H9 (cell line): ENCODE results near the gene WAC. TPM values are rescaled to one million over a fixed set of nuclear protein-coding genes. Genes with fewer than 3 reads are reported as not detected.

Experiments used
- DNase-seq: peaks from one replicate; pipeline ENCODE4 v3.0.0-alpha.2; 2017
- H2AFZ ChIP-seq: one replicate; pipeline ENCODE4 v1.6.1; 2013; ENCODE audit warnings: mild to moderate bottlenecking, low read length, control low read depth, moderate library complexity
- H2AK5ac ChIP-seq: 2 replicates; pipeline ENCODE4 v1.6.1; 2013; ENCODE audit warnings: low read length, control low read depth, mixed read lengths; ENCODE audit not compliant: insufficient read length
- H2BK120ac ChIP-seq: one replicate; pipeline ENCODE4 v1.6.1; 2013; ENCODE audit warnings: low read depth, mild to moderate bottlenecking, low read length, control low read depth, inconsistent platforms; ENCODE audit not compliant: poor library complexity, severe bottlenecking
- H2BK12ac ChIP-seq: 2 replicates; pipeline ENCODE4 v1.6.1; 2013; ENCODE audit warnings: low read length, control low read depth, mixed read lengths, low read depth; ENCODE audit not compliant: insufficient read length
- H2BK15ac ChIP-seq: 2 replicates; pipeline ENCODE4 v1.6.1; 2013; ENCODE audit warnings: low read depth, low read length, control low read depth
- H2BK20ac ChIP-seq: one replicate; pipeline ENCODE4 v1.6.1; 2013; ENCODE audit warnings: low read depth, mild to moderate bottlenecking, low read length, control low read depth, inconsistent platforms; ENCODE audit not compliant: poor library complexity, severe bottlenecking
- H2BK5ac ChIP-seq: 2 replicates; pipeline ENCODE4 v1.6.1; 2013; ENCODE audit warnings: low read length, control low read depth, mixed read lengths; ENCODE audit not compliant: insufficient read length
- H3K14ac ChIP-seq: 2 replicates; pipeline ENCODE4 v1.6.1; 2013; ENCODE audit warnings: low read length, control low read depth; ENCODE audit not compliant: insufficient read depth
- H3K18ac ChIP-seq: 2 replicates; pipeline ENCODE4 v1.6.1; 2013; ENCODE audit warnings: low read depth, mild to moderate bottlenecking, mixed read lengths, low read length, control low read depth; ENCODE audit not compliant: insufficient read length
- H3K23ac ChIP-seq: 2 replicates; pipeline ENCODE4 v1.6.1; 2013; ENCODE audit warnings: low read length, control low read depth, mixed read lengths, low read depth; ENCODE audit not compliant: insufficient read length
- H3K23me2 ChIP-seq: 2 replicates; pipeline ENCODE4 v1.6.1; 2013; ENCODE audit warnings: low read depth, mild to moderate bottlenecking, mixed read lengths, low read length, control low read depth; ENCODE audit not compliant: insufficient read length, poor library complexity, severe bottlenecking
- H3K27ac ChIP-seq: 2 replicates; pipeline ENCODE4 v1.5.1; 2013; ENCODE audit warnings: low read length, control low read depth, mixed read lengths, low read depth; ENCODE audit not compliant: insufficient read length
- H3K27me3 ChIP-seq: 2 replicates; pipeline ENCODE4 v1.6.1; 2013; ENCODE audit warnings: low read length, control low read depth, inconsistent platforms; ENCODE audit not compliant: insufficient read depth
- H3K4ac ChIP-seq: 2 replicates; pipeline ENCODE4 v1.6.1; 2013; ENCODE audit warnings: low read depth, mild to moderate bottlenecking, control low read depth, inconsistent platforms, low read length, moderate library complexity
- H3K4me1 ChIP-seq: 2 replicates; pipeline ENCODE4 v1.6.1; 2013; ENCODE audit warnings: low read length, control low read depth, inconsistent platforms; ENCODE audit not compliant: insufficient read depth
- H3K4me2 ChIP-seq: 2 replicates; pipeline ENCODE4 v1.6.1; 2013; ENCODE audit warnings: low read length, control low read depth, mixed read lengths; ENCODE audit not compliant: insufficient read length, insufficient read depth
- H3K56ac ChIP-seq: 2 replicates; pipeline ENCODE4 v1.6.1; 2013; ENCODE audit warnings: low read depth, mild to moderate bottlenecking, mixed read lengths, low read length, control low read depth; ENCODE audit not compliant: insufficient read length
- H3K79me1 ChIP-seq: 2 replicates; pipeline ENCODE4 v1.6.1; 2013; ENCODE audit warnings: low read depth, mild to moderate bottlenecking, moderate library complexity, low read length, control low read depth, inconsistent platforms; ENCODE audit not compliant: insufficient read depth, poor library complexity, severe bottlenecking
- H3K79me2 ChIP-seq: 2 replicates; pipeline ENCODE4 v1.6.1; 2013; ENCODE audit warnings: low read length, control low read depth, inconsistent platforms; ENCODE audit not compliant: insufficient read depth
- H3K9ac ChIP-seq: 2 replicates; pipeline ENCODE4 v1.6.1; 2013; ENCODE audit warnings: low read length, control low read depth, mixed read lengths; ENCODE audit not compliant: insufficient read length; ENCODE audit errors: extremely low read depth
- H3K9me3 ChIP-seq: one replicate; pipeline ENCODE4 v1.6.1; 2013; ENCODE audit warnings: low read depth, low read length, inconsistent platforms; ENCODE audit not compliant: control insufficient read depth
- H3T11ph ChIP-seq: one replicate; pipeline ENCODE4 v1.6.1; 2013; ENCODE audit warnings: mild to moderate bottlenecking, low read length, control low read depth, inconsistent platforms
- H4K20me1 ChIP-seq: one replicate; pipeline ENCODE4 v1.6.1; 2013; ENCODE audit not compliant: control insufficient read depth, insufficient read length, insufficient read depth
- H4K5ac ChIP-seq: 2 replicates; pipeline ENCODE4 v1.6.1; 2013; ENCODE audit warnings: low read depth, mild to moderate bottlenecking, mixed read lengths, low read length, control low read depth; ENCODE audit not compliant: insufficient read length
- H4K8ac ChIP-seq: replicated peaks from 2 replicates; pipeline ENCODE4 v1.6.1; 2013; ENCODE audit warnings: low read length, control low read depth, mixed read lengths, low read depth; ENCODE audit not compliant: insufficient read length
- H4K91ac ChIP-seq: 2 replicates; pipeline ENCODE4 v1.6.1; 2013; ENCODE audit warnings: low read depth, mild to moderate bottlenecking, moderate library complexity, mixed read lengths, low read length, control low read depth; ENCODE audit not compliant: insufficient read length
- H3K27ac Mint-ChIP-seq, 3 experiments: 2 replicates in 2 of 3; 3 replicates in 1 of 3; pipeline ENCODE4 v1.8.0; 2020 to 2021; ENCODE audit warnings: mixed read lengths in 3 of 3, mild to moderate bottlenecking in 1 of 3, moderate library complexity in 1 of 3
- H3K27me3 Mint-ChIP-seq: 2 replicates; pipeline ENCODE4 v1.8.0; 2021; ENCODE audit warnings: low read depth, mild to moderate bottlenecking, moderate library complexity, mixed read lengths
- H3K36me3 Mint-ChIP-seq, 3 experiments: 2 replicates in 2 of 3; 3 replicates in 1 of 3; pipeline ENCODE4 v1.8.0; 2020 to 2021; ENCODE audit warnings: low read depth in 3 of 3, mixed read lengths in 3 of 3; ENCODE audit not compliant: insufficient read depth in 1 of 3
- H3K4me1 Mint-ChIP-seq, 2 experiments: 2 replicates each; pipeline ENCODE4 v1.8.0; 2020; ENCODE audit warnings: mixed read lengths in 2 of 2
- H3K4me3 Mint-ChIP-seq, 2 experiments: 2 replicates in 1 of 2; 3 replicates in 1 of 2; pipeline ENCODE4 v1.8.0; 2020 to 2021; ENCODE audit warnings: mild to moderate bottlenecking in 2 of 2, mixed read lengths in 2 of 2, moderate library complexity in 1 of 2
- H3K9me3 Mint-ChIP-seq, 2 experiments: 2 replicates in 1 of 2; 3 replicates in 1 of 2; pipeline ENCODE4 v1.8.0; 2020; ENCODE audit warnings: mild to moderate bottlenecking in 2 of 2, mixed read lengths in 2 of 2, moderate library complexity in 1 of 2
- CTCF ChIP-seq: fragments of 200-600 bp; sonication (generic); conservative IDR thresholded peaks from 3 replicates; pipeline ENCODE4 v1.8.0; 2021; ENCODE audit warnings: antibody characterized with exemption, mild to moderate bottlenecking
- WGBS: extraction: QIAGEN DNeasy Blood & Tissue Kit; methylation state at CpG from one replicate; pipeline ENCODE4 v1.1.7; 2013; ENCODE audit warnings: missing lambda C conversion rate, low lambda C conversion rate, mixed read lengths; ENCODE audit not compliant: insufficient read length; ENCODE audit errors: extremely low coverage; 5-methylcytosine and 5-hydroxymethylcytosine counted together
- total RNA-seq: library from RNA; stranded (reverse); gene quantifications from 2 replicates; pipeline ENCODE4 v1.2.1, GENCODE V29; 2021

WAC gene
- total RNA-seq, 1 experiment from 2014 or later, result 130 TPM

- Histone ChIP-seq H3K23me2 (no peaks in the 10 kb centered on the region), H3K56ac (no peak overlapping the region), H3K23ac (no peak overlapping the region), H3K4me1 (no peaks in the 10 kb centered on the region), H3K79me1 (peaks cover 3% of the 10 kb centered on the region), H2BK15ac (no peak overlapping the region), H3K27me3 (no peaks in the 10 kb centered on the region), H4K5ac (no peak overlapping the region), H3K79me2 (peaks cover 36% of the 10 kb centered on the region; the same call in 1 of the 2 replicates), H3K18ac (no peak overlapping the region), H3T11ph (no peak overlapping the region), H3K9me3 (no peaks in the 10 kb centered on the region), H2BK120ac (no peak overlapping the region), H3K4ac (no peak overlapping the region), H2BK5ac (no peak overlapping the region), H3K27ac (no peak overlapping the region), H2AFZ (no peak overlapping the region), H2BK12ac (no peak overlapping the region), H4K20me1 (no peaks in the 10 kb centered on the region), H4K8ac (no peak overlapping the region), H3K14ac (no peak overlapping the region), H4K91ac (no peak overlapping the region), H2BK20ac (no peak overlapping the region), H3K9ac (no peak overlapping the region), H3K4me2 (no peak overlapping the region), H2AK5ac (no peak overlapping the region)
- DNase-seq, result no peak
- Mint-ChIP-seq H3K27me3 (no peaks in the 10 kb centered on the region), H3K36me3 (peaks cover 47 to 87% (median 78%) of the 10 kb centered on the region in 3 experiments; a peak in 6 of 7 replicates), H3K4me3 (no peak overlapping the region), H3K9me3 (no peaks in the 10 kb centered on the region), H3K27ac (peak overlapping the region in 2 of 3 experiments; percentile 25 to 56; a peak in 3 of 7 replicates), H3K4me1 (peaks cover 20 to 29% of the 10 kb centered on the region in 2 experiments)
- TF ChIP-seq CTCF, result no peak
- no CpG with 5 or more reads among the region's 4 CpGs for WGBS
These were observed 13.2 kb downstream of the WAC start for GRCh38 chr10:28545967-28546644.
